B cell (primary cell): ENCODE results near the gene COMMD1. TPM values are rescaled to one million over a fixed set of nuclear protein-coding genes. Genes with fewer than 3 reads are reported as not detected.

Experiments used
- ATAC-seq: fragments of 200-7000 bp; cut with Tn5 transposase; one replicate; pipeline ENCODE4 v1.10.0; 2021; ENCODE audit warnings: low read depth, mild to moderate bottlenecking, moderate number of reproducible peaks, moderate library complexity
- CTCF ChIA-PET: fragments of 350-600 bp; sonication (Branson Sonifier 250); formaldehyde crosslinking; loops from one replicate; lab custom pipeline; 2021; ENCODE audit warnings: antibody characterized with exemption, inconsistent platforms; lab: Charles Lee
- POLR2A ChIA-PET: fragments of 350-600 bp; sonication (Branson Sonifier 250); formaldehyde crosslinking; loops from one replicate; lab custom pipeline; 2021; ENCODE audit warnings: antibody characterized with exemption; lab: Charles Lee
- DNase-seq: peaks from one replicate; pipeline ENCODE4 v3.0.0; 2013
- H2AFZ ChIP-seq: 2 replicates; pipeline ENCODE4 v1.6.1; 2012; ENCODE audit warnings: mild to moderate bottlenecking, low read depth, low read length; ENCODE audit not compliant: insufficient read depth, poor library complexity, severe bottlenecking
- H3K27ac ChIP-seq, 2 donors: 1 replicate in 1 of 2; 2 replicates in 1 of 2; pipeline ENCODE4 v1.5.1; 2012 to 2013; ENCODE audit warnings: low read length in 2 of 2, mild to moderate bottlenecking in 2 of 2, moderate library complexity in 1 of 2
- H3K27me3 ChIP-seq, 4 experiments: fragments of 200-600 bp in 1 of 4; sonication (generic) in 1 of 4; replicated peaks in 1 of 4; 1 replicate in 2 of 4; 2 replicates in 2 of 4; pipeline versions ENCODE4 v1.6.1 to v1.7.0; 2013 to 2016; ENCODE audit warnings: low read length in 3 of 4, mild to moderate bottlenecking in 2 of 4, mixed read lengths in 1 of 4, moderate library complexity in 1 of 4; ENCODE audit not compliant: insufficient read depth in 4 of 4, control insufficient read depth in 3 of 4; ENCODE audit errors: control extremely low read depth in 1 of 4
- H3K36me3 ChIP-seq, 2 experiments: replicated peaks in 1 of 2; 1 replicate in 1 of 2; 2 replicates in 1 of 2; pipeline versions ENCODE4 v1.6.1 to v1.7.1; 2013; ENCODE audit warnings: low read length in 1 of 2; ENCODE audit not compliant: insufficient read depth in 2 of 2, control insufficient read depth in 1 of 2; ENCODE audit errors: control extremely low read depth in 1 of 2, extremely low read depth in 1 of 2
- H3K4me1 ChIP-seq, 2 donors: fragments of 200-600 bp in 1 of 2; sonication (generic) in 1 of 2; 1 replicate in 1 of 2; 2 replicates in 1 of 2; pipeline versions ENCODE4 v1.5.1 to v1.6.1; 2013 to 2017; ENCODE audit warnings: low read length in 2 of 2; ENCODE audit not compliant: control insufficient read depth in 2 of 2, insufficient read depth in 2 of 2
- H3K4me2 ChIP-seq: replicated peaks from 2 replicates; pipeline ENCODE3; 2012; ENCODE audit warnings: mild to moderate bottlenecking, low read depth, low read length; ENCODE audit not compliant: poor library complexity, severe bottlenecking
- H3K4me3 ChIP-seq, 5 experiments: fragments of 200-600 bp in 1 of 5; sonication (generic) in 1 of 5; 1 replicate in 3 of 5; 2 replicates in 2 of 5; pipeline versions ENCODE4 v1.5.1 to v1.7.0; 2011 to 2016; ENCODE audit warnings: low read length in 4 of 5, mild to moderate bottlenecking in 4 of 5, low read depth in 2 of 5, control low read depth in 1 of 5, moderate library complexity in 1 of 5; ENCODE audit not compliant: insufficient read depth in 1 of 5; ENCODE audit errors: control extremely low read depth in 1 of 5, extremely low read depth in 1 of 5
- H3K79me2 ChIP-seq: fragments of 200-600 bp; sonication (generic); one replicate; pipeline ENCODE4 v1.6.0; 2016; ENCODE audit warnings: low read length; ENCODE audit not compliant: control insufficient read depth, insufficient read depth
- H3K9ac ChIP-seq: fragments of 200-600 bp; sonication (generic); 2 replicates; pipeline ENCODE4 v1.6.1; 2017; ENCODE audit warnings: mild to moderate bottlenecking, low read length, moderate library complexity
- H3K9me3 ChIP-seq, 3 donors: one replicate each; pipeline versions ENCODE4 v1.6.1 to v1.7.1; 2013; ENCODE audit warnings: low read length in 2 of 3; ENCODE audit not compliant: control insufficient read depth in 2 of 3, insufficient read depth in 1 of 3; ENCODE audit errors: control extremely low read depth in 1 of 3
- H4K20me1 ChIP-seq: 2 replicates; pipeline ENCODE4 v1.6.0; 2012; ENCODE audit warnings: mild to moderate bottlenecking, low read length; ENCODE audit not compliant: insufficient read depth, control insufficient read depth, poor library complexity, severe bottlenecking
- H3K27ac Mint-ChIP-seq: one replicate; pipeline ENCODE4 v1.8.0; 2021; ENCODE audit warnings: mixed read lengths
- H3K27me3 Mint-ChIP-seq: one replicate; pipeline ENCODE4 v1.8.0; 2021; ENCODE audit warnings: mixed read lengths
- H3K4me1 Mint-ChIP-seq: one replicate; pipeline ENCODE4 v1.8.0; 2021; ENCODE audit warnings: mixed read lengths
- H3K4me3 Mint-ChIP-seq: one replicate; pipeline ENCODE4 v1.8.0; 2021; ENCODE audit warnings: mixed read lengths
- H3K9me3 Mint-ChIP-seq: one replicate; pipeline ENCODE4 v1.8.0; 2022; ENCODE audit warnings: mixed read lengths; ENCODE audit not compliant: insufficient read depth
- EZH2 ChIP-seq: IDR thresholded peaks from 2 replicates; pipeline ENCODE4 v1.6.1; 2012; ENCODE audit warnings: borderline replicate concordance, low read depth, mild to moderate bottlenecking, moderate library complexity, low read length; ENCODE audit not compliant: insufficient read depth, poor library complexity, severe bottlenecking
- WGBS: methylation state at CpG from one replicate; pipeline ENCODE4 v1.1.5; 2013; ENCODE audit warnings: missing lambda C conversion rate; ENCODE audit not compliant: insufficient coverage; 5-methylcytosine and 5-hydroxymethylcytosine counted together
- intact Hi-C: fragments of 100-400 bp; cut with micrococcal nuclease; formaldehyde crosslinking; loops from one replicate; pipeline ENCODE4 v1.10.0; 2022
- polyA plus RNA-seq: library from polyadenylated mRNA; depleted of rRNA; stranded (reverse); fragments of >200 nt; gene quantifications from 2 replicates; pipeline ENCODE4 v1.2.3, GENCODE V29; 2012
- total RNA-seq, 2 donors: library from RNA; stranded (reverse); fragments of 120-200 nt in 1 of 2; gene quantifications; 1 replicate in 1 of 2; 2 replicates in 1 of 2; pipeline versions ENCODE4 v1.2.3 to v1.2.4, GENCODE V29; 2013 to 2022
- TF ChIP-seq, protein P1 (sequence below): fragments of 200-600 bp; IDR thresholded peaks from one replicate; pipeline ENCODE4 v1.8.0; 2022; ENCODE audit warnings: antibody characterized with exemption, mild to moderate bottlenecking

Gene COMMD1
- total and polyA plus RNA-seq, 2 donors (not counting 1 experiment from before 2014, with no cell fraction given): 20.6 to 25.1 TPM

DNA sequence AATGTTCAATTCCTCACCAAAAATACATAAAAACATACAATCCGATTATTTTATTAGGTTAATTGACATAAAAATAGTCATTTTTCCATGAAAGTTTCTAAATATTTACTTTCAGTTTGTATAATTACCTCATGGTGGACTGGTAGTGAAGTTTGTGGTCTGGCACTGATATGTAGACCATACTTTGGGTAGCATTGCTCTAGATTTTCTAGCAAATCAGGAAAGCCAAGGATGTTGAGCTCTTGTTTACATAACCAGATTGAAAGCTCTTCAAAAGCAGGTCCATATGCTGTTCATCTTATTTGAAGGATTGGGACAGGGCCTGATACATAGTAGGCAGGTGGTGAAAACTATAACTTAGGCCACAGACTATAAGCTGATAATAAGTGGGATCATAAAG is 61.8 kb downstream of the COMMD1 start:
- TF ChIP-seq EZH2: no peak
- TF ChIP-seq, protein P1, sequence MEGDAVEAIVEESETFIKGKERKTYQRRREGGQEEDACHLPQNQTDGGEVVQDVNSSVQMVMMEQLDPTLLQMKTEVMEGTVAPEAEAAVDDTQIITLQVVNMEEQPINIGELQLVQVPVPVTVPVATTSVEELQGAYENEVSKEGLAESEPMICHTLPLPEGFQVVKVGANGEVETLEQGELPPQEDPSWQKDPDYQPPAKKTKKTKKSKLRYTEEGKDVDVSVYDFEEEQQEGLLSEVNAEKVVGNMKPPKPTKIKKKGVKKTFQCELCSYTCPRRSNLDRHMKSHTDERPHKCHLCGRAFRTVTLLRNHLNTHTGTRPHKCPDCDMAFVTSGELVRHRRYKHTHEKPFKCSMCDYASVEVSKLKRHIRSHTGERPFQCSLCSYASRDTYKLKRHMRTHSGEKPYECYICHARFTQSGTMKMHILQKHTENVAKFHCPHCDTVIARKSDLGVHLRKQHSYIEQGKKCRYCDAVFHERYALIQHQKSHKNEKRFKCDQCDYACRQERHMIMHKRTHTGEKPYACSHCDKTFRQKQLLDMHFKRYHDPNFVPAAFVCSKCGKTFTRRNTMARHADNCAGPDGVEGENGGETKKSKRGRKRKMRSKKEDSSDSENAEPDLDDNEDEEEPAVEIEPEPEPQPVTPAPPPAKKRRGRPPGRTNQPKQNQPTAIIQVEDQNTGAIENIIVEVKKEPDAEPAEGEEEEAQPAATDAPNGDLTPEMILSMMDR: no peak
- CTCF ChIA-PET: no interaction called here
- Histone ChIP-seq H4K20me1 (no peaks in the 10 kb centered on the region), H3K4me3 (no peak overlapping the region), H3K4me1 (no peaks in the 10 kb centered on the region), H3K79me2 (peaks cover 26% of the 10 kb centered on the region), H3K4me2 (no peak overlapping the region), H3K27ac (no peak overlapping the region), H2AFZ (no peak overlapping the region), H3K9me3 (no peaks in the 10 kb centered on the region), H3K27me3 (no peaks in the 10 kb centered on the region), H3K9ac (no peak overlapping the region), H3K36me3 (no peaks in the 10 kb centered on the region)
- no peak for DNase-seq
- Mint-ChIP-seq H3K27me3 (no peaks in the 10 kb centered on the region), H3K27ac (no peak overlapping the region), H3K9me3 (no peaks in the 10 kb centered on the region), H3K4me1 (no peaks in the 10 kb centered on the region), H3K4me3 (no peak overlapping the region)
- WGBS: no CpG with 5 or more reads among the region's 1 CpG
- no peak for ATAC-seq
- POLR2A ChIA-PET: no interaction called here
- intact Hi-C loops: no loop called here

DNA sequence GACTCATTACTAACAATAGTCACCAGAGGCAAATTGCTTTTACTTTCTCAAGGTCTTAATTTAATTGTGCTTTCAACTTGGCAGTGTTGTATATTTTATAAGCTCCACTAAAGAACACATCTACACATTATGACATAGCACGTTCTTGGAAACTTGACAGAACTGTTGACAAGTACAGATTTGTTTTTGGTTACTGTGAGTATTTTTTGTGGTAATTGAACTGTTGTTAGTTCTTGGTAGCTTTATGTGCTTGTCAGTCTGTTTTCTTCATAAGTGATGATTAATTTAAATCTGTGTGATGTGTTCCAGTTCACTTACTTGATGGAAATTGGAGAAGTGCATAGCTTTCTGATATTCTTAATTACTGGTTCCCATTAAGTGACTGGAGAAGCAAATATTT is 63.9 kb downstream of the COMMD1 start:
- no peaks in the 10 kb centered on the region for H3K4me1 ChIP-seq
- intact Hi-C loops: no loop called here
- H3K36me3 ChIP-seq: peaks cover 0 to 2% of the 10 kb centered on the region in 2 experiments
- ATAC-seq (no peak), DNase-seq (no peak)
- peaks cover 9% of the 10 kb centered on the region for H3K79me2 ChIP-seq
- CTCF ChIA-PET: no interaction called here
- TF ChIP-seq, protein P1: no peak
- no peak for TF ChIP-seq EZH2
- no peaks in the 10 kb centered on the region for H3K27me3 Mint-ChIP-seq
- H2AFZ ChIP-seq: no peak overlapping the region
- no peak overlapping the region for H3K27ac ChIP-seq
- H3K4me3 Mint-ChIP-seq: no peak overlapping the region
- no peaks in the 10 kb centered on the region for H3K27me3 ChIP-seq
- WGBS: no CpG with 5 or more reads among the region's 1 CpG
- no peaks in the 10 kb centered on the region for H3K9me3 Mint-ChIP-seq
- H4K20me1 ChIP-seq: no peaks in the 10 kb centered on the region
- H3K27ac Mint-ChIP-seq: no peak overlapping the region
- H3K9ac ChIP-seq: no peak overlapping the region
- H3K9me3 ChIP-seq: no peaks in the 10 kb centered on the region
- H3K4me2 ChIP-seq: no peak overlapping the region
- no peak overlapping the region for H3K4me3 ChIP-seq
- POLR2A ChIA-PET: no interaction called here
- H3K4me1 Mint-ChIP-seq: no peaks in the 10 kb centered on the region
